WTC11 (cell line): Measurements from ENCODE around the gene KDM4B. TPM values are rescaled to one million over a fixed set of nuclear protein-coding genes. Genes with fewer than 3 reads are reported as not detected.

Source experiments
- AFF4 ChIP-seq: sonication (generic); formaldehyde crosslinking; IDR thresholded peaks from 2 replicates; pipeline ENCODE4 v1.8.1; 2023; ENCODE audit warnings: mild to moderate bottlenecking, missing genetic modification reagents, borderline replicate concordance
- ATF3 ChIP-seq: sonication (generic); formaldehyde crosslinking; conservative IDR thresholded peaks from 2 replicates; pipeline ENCODE4 v1.8.1; 2022; ENCODE audit warnings: mild to moderate bottlenecking, missing genetic modification reagents
- CDX4 ChIP-seq: fragments of 250-450 bp; sonication (Bioruptor Pico); IDR thresholded peaks from 2 replicates; pipeline ENCODE4 v1.9.0; 2021; ENCODE audit warnings: moderate library complexity, mild to moderate bottlenecking, inconsistent platforms, borderline replicate concordance
- CTCF ChIP-seq: fragments of 200-600 bp; IDR thresholded peaks from 2 replicates; pipeline ENCODE4 v1.8.0; 2022; ENCODE audit warnings: antibody characterized with exemption
- E2F5 ChIP-seq: sonication (generic); formaldehyde crosslinking; IDR thresholded peaks from 2 replicates; pipeline ENCODE4 v1.8.1; 2022; ENCODE audit warnings: mild to moderate bottlenecking, moderate library complexity, missing genetic modification reagents
- ETV6 ChIP-seq: sonication (generic); formaldehyde crosslinking; IDR thresholded peaks from 2 replicates; pipeline ENCODE4 v1.8.1; 2022; ENCODE audit warnings: mild to moderate bottlenecking, missing genetic modification reagents
- FOXJ3 ChIP-seq: sonication (generic); formaldehyde crosslinking; IDR thresholded peaks from 2 replicates; pipeline ENCODE4 v1.9.0; 2021; ENCODE audit warnings: missing genetic modification reagents, mild to moderate bottlenecking, borderline replicate concordance
- FOXP4 ChIP-seq: sonication (generic); formaldehyde crosslinking; IDR thresholded peaks from 2 replicates; pipeline ENCODE4 v1.8.0; 2022; ENCODE audit warnings: mild to moderate bottlenecking, missing genetic modification reagents
- GABPB1 ChIP-seq: sonication (generic); formaldehyde crosslinking; IDR thresholded peaks from 2 replicates; pipeline ENCODE4 v1.8.1; 2023; ENCODE audit warnings: mild to moderate bottlenecking, missing genetic modification reagents
- HMGA2 ChIP-seq: fragments of 250-450 bp; sonication (Bioruptor Pico); IDR thresholded peaks from 2 replicates; pipeline ENCODE4 v1.4.0; 2021; ENCODE audit warnings: mild to moderate bottlenecking, moderate library complexity
- IRF1 ChIP-seq: sonication (generic); formaldehyde crosslinking; IDR thresholded peaks from 2 replicates; pipeline ENCODE4 v1.8.0; 2023; ENCODE audit warnings: missing genetic modification reagents
- JUN ChIP-seq: sonication (generic); formaldehyde crosslinking; IDR thresholded peaks from 2 replicates; pipeline ENCODE4 v1.8.0; 2023; ENCODE audit warnings: mild to moderate bottlenecking, missing genetic modification reagents
- NFE2L1 ChIP-seq: sonication (generic); formaldehyde crosslinking; IDR thresholded peaks from 2 replicates; pipeline ENCODE4 v1.8.1; 2023; ENCODE audit warnings: missing genetic modification reagents
- NFYB ChIP-seq: sonication (generic); formaldehyde crosslinking; conservative IDR thresholded peaks from 2 replicates; pipeline ENCODE4 v1.8.0; 2022; ENCODE audit warnings: low read depth, missing genetic modification reagents
- NR3C1 ChIP-seq: sonication (generic); formaldehyde crosslinking; conservative IDR thresholded peaks from 2 replicates; pipeline ENCODE4 v1.8.1; 2023; ENCODE audit warnings: low read depth, mild to moderate bottlenecking, missing genetic modification reagents
- RELA ChIP-seq: sonication (generic); formaldehyde crosslinking; IDR thresholded peaks from 2 replicates; pipeline ENCODE4 v1.8.1; 2022; ENCODE audit warnings: missing genetic modification reagents, mild to moderate bottlenecking, borderline replicate concordance
- RORB ChIP-seq: fragments of 250-450 bp; sonication (Bioruptor Pico); IDR thresholded peaks from 2 replicates; pipeline ENCODE4 v1.9.0; 2021; ENCODE audit warnings: mild to moderate bottlenecking
- SP1 ChIP-seq: sonication (generic); formaldehyde crosslinking; conservative IDR thresholded peaks from 2 replicates; pipeline ENCODE4 v1.8.1; 2022; ENCODE audit warnings: missing genetic modification reagents
- STAT6 ChIP-seq: sonication (generic); formaldehyde crosslinking; conservative IDR thresholded peaks from 2 replicates; pipeline ENCODE4 v1.8.1; 2023; ENCODE audit warnings: mild to moderate bottlenecking, low read depth, missing genetic modification reagents, moderate library complexity
- TEAD4 ChIP-seq: sonication (generic); formaldehyde crosslinking; IDR thresholded peaks from 2 replicates; pipeline ENCODE4 v1.8.0; 2022; ENCODE audit warnings: mild to moderate bottlenecking, missing genetic modification reagents
- ZNF219 ChIP-seq: sonication (generic); formaldehyde crosslinking; IDR thresholded peaks from 2 replicates; pipeline ENCODE4 v1.8.0; 2023; ENCODE audit warnings: missing genetic modification reagents, mild to moderate bottlenecking, borderline replicate concordance
- ZNF263 ChIP-seq: sonication (generic); formaldehyde crosslinking; IDR thresholded peaks from 2 replicates; pipeline ENCODE4 v1.8.1; 2022; ENCODE audit warnings: low read depth, mild to moderate bottlenecking, moderate library complexity, missing genetic modification reagents
- ZNF396 ChIP-seq: fragments of 250-450 bp; sonication (Bioruptor Pico); IDR thresholded peaks from 2 replicates; pipeline ENCODE4 v1.8.0; 2021; ENCODE audit warnings: mild to moderate bottlenecking, moderate library complexity, borderline replicate concordance
- ZNF423 ChIP-seq: fragments of 250-450 bp; sonication (Bioruptor Pico); IDR thresholded peaks from 2 replicates; pipeline ENCODE4 v2.1.2; 2022; ENCODE audit warnings: mild to moderate bottlenecking, moderate library complexity
- ZNF512 ChIP-seq: sonication (generic); formaldehyde crosslinking; IDR thresholded peaks from 2 replicates; pipeline ENCODE4 v1.8.1; 2022; ENCODE audit warnings: missing genetic modification reagents, borderline replicate concordance
- total RNA-seq: library from RNA; stranded (reverse); gene quantifications from 3 replicates; pipeline ENCODE4 v1.2.3, GENCODE V29; 2021

The KDM4B gene
- total RNA-seq, 1 experiment from 2014 or later: 43.2 TPM

GRCh38 chr19:5137571-5138124 is 168.7 kb downstream of the KDM4B start (continued):
- no peak for TF ChIP-seq RORB (CRISPR knock-in tag)
- TF ChIP-seq AFF4 (CRISPR knock-in tag): 0 out of 2 replicates have a peak, but pooled peaks have one; percentile 35
- no peak for TF ChIP-seq ZNF219 (CRISPR knock-in tag)
- TF ChIP-seq JUN (CRISPR knock-in tag): no peak
- peak; percentile 83; the same call in 1 of the 2 replicates for TF ChIP-seq NR3C1 (CRISPR knock-in tag)
- peak; percentile 55; the same call in 1 of the 2 replicates for TF ChIP-seq RELA
- no peak for TF ChIP-seq FOXJ3 (CRISPR knock-in tag)
- TF ChIP-seq ZNF423 (CRISPR knock-in tag): no peak
- no peak for TF ChIP-seq ATF3 (CRISPR knock-in tag)
- no peak for TF ChIP-seq STAT6
- TF ChIP-seq ETV6: peak; percentile 96
- TF ChIP-seq IRF1: peak; percentile 85
- peak; percentile 89; the same call in 1 of the 2 replicates for TF ChIP-seq NFE2L1
- TF ChIP-seq E2F5 (CRISPR knock-in tag): peak; percentile 70; the same call in 1 of the 2 replicates
- TF ChIP-seq CTCF: peak; percentile 59
- no peak for TF ChIP-seq ZNF512 (CRISPR knock-in tag)
- TF ChIP-seq NFYB (CRISPR knock-in tag): no peak
- TF ChIP-seq FOXP4 (CRISPR knock-in tag): peak; percentile 87; the same call in 1 of the 2 replicates
- peak; percentile 44; the same call in 1 of the 2 replicates for TF ChIP-seq SP1
- no peak for TF ChIP-seq TEAD4 (CRISPR knock-in tag)
- TF ChIP-seq GABPB1 (CRISPR knock-in tag): no peak
- TF ChIP-seq ZNF263 (CRISPR knock-in tag): no peak
- TF ChIP-seq CDX4: no peak
- TF ChIP-seq HMGA2 (CRISPR knock-in tag): no peak
- no peak for TF ChIP-seq ZNF396 (CRISPR knock-in tag)
